H1 (cell line): ENCODE measurements around the gene HOXD4.

ENCODE experiments used
- ATF3 ChIP-seq: IDR thresholded peaks from 2 replicates; pipeline ENCODE4 v1.6.1; 2011; ENCODE audit warnings: low read depth, mild to moderate bottlenecking, low read length; ENCODE audit not compliant: insufficient read depth
- CTCF ChIP-seq, 3 experiments: IDR thresholded peaks; 1 replicate in 2 of 3; 2 replicates in 1 of 3; pipeline versions ENCODE4 v1.5.1 to v1.6.1; 2011; ENCODE audit warnings: low read length in 3 of 3, mild to moderate bottlenecking in 3 of 3, inconsistent platforms in 2 of 3, low read depth in 1 of 3, moderate library complexity in 1 of 3; ENCODE audit not compliant: insufficient read depth in 1 of 3; ENCODE audit errors: control extremely low read depth in 1 of 3
- E2F6 ChIP-seq: IDR thresholded peaks from 2 replicates; pipeline ENCODE4 v1.6.1; 2012; ENCODE audit warnings: inconsistent platforms
- EZH2 ChIP-seq: fragments of 200-600 bp; sonication (generic); IDR thresholded peaks from 2 replicates; pipeline ENCODE4 v1.7.1; 2012; ENCODE audit warnings: low read depth, mild to moderate bottlenecking, moderate library complexity, low read length, inconsistent platforms; ENCODE audit not compliant: severe bottlenecking
- GABPA ChIP-seq: IDR thresholded peaks from 2 replicates; pipeline ENCODE4 v1.6.1; 2011; ENCODE audit warnings: mild to moderate bottlenecking, low read length, moderate library complexity, borderline replicate concordance; ENCODE audit not compliant: insufficient read depth
- MAFK ChIP-seq: IDR thresholded peaks from 2 replicates; pipeline ENCODE4 v1.6.1; 2012; ENCODE audit warnings: low read depth, mild to moderate bottlenecking, improper control_type of control experiment, low read length
- POLR2A ChIP-seq, 2 experiments: IDR thresholded peaks; 1 replicate in 1 of 2; 2 replicates in 1 of 2; pipeline ENCODE4 v1.6.1; 2011; ENCODE audit warnings: low read depth in 2 of 2, low read length in 2 of 2, mild to moderate bottlenecking in 2 of 2; ENCODE audit errors: control extremely low read depth in 1 of 2
- POLR2AphosphoS5 ChIP-seq: IDR thresholded peaks from 2 replicates; pipeline ENCODE4 v1.6.1; 2011; ENCODE audit warnings: low read depth, low read length
- RFX5 ChIP-seq: IDR thresholded peaks from 2 replicates; pipeline ENCODE4 v1.6.1; 2011; ENCODE audit warnings: low read depth, low read length, improper control_type of control experiment, borderline replicate concordance
- RXRA ChIP-seq: IDR thresholded peaks from 2 replicates; pipeline ENCODE4 v1.6.1; 2011; ENCODE audit warnings: low read depth, mild to moderate bottlenecking, low read length, moderate library complexity; ENCODE audit not compliant: insufficient read depth
- SIN3A ChIP-seq, 2 experiments: IDR thresholded peaks in 1 of 2; conservative IDR thresholded peaks in 1 of 2; 2 replicates each; pipeline ENCODE4 v1.6.1; 2011 to 2012; ENCODE audit warnings: low read length in 2 of 2, improper control_type of control experiment in 1 of 2, low read depth in 1 of 2, mild to moderate bottlenecking in 1 of 2
- TAF1 ChIP-seq: IDR thresholded peaks from 2 replicates; pipeline ENCODE4 v1.6.1; 2011; ENCODE audit warnings: mild to moderate bottlenecking, low read depth, low read length

- TF ChIP-seq CTCF (IDR thresholded peaks at IDR 0.05; ENCODE audit: control extremely low read depth in 1 of 3, insufficient read depth in 1 of 3, low read depth in 1 of 3, low read length in 3 of 3) (no peak), TAF1 (no peak), ATF3 (no peak), EZH2 (peak; percentile 13), E2F6 (no peak), MAFK (no peak), SIN3A (conservative IDR thresholded peaks at IDR 0.05 in 1 of 2, IDR thresholded peaks at IDR 0.05 in 1 of 2; ENCODE audit: low read depth in 1 of 2, low read length in 2 of 2) (no peak), RXRA (no peak), POLR2A (IDR thresholded peaks at IDR 0.05; ENCODE audit: control extremely low read depth in 1 of 2, low read depth in 2 of 2, low read length in 2 of 2) (no peak), GABPA (no peak), POLR2AphosphoS5 (no peak), RFX5 (no peak)
These were observed 3.4 kb downstream of the HOXD4 start for GRCh38 chr2:176154576-176155252.
